ENCODE data around the gene FHOD1.

- TF ChIP-seq GATA2 (IDR thresholded peaks at IDR 0.05; ENCODE audit: low read depth, low read length) (no peak), GATA3 (IDR thresholded peaks at IDR 0.05; ENCODE audit: low read depth, low read length) (no peak)
Measured at GRCh38 chr16:67245186-67245585, 2.1 kb downstream of the FHOD1 start.

Measured in SH-SY5Y (cell line).